D721Med (cell line): ENCODE data around the gene VPS26C.

Experiments
- DNase-seq: peaks from one replicate; pipeline ENCODE4 v3.0.0; 2011; ENCODE audit warnings: low spot score; ENCODE audit not compliant: insufficient read length
- FAIRE-seq: peaks from 2 replicates; lab custom pipeline; 2011; peaks lifted over from hg19 to GRCh38; lab: Jason Lieb, UNC
- TF ChIP-seq, protein P1 (sequence below): IDR thresholded peaks from 2 replicates; pipeline ENCODE4 v1.5.1; 2012; ENCODE audit warnings: mild to moderate bottlenecking, control low read depth; ENCODE audit not compliant: insufficient read depth; ENCODE audit errors: missing control alignments

VPS26C gene

DNA sequence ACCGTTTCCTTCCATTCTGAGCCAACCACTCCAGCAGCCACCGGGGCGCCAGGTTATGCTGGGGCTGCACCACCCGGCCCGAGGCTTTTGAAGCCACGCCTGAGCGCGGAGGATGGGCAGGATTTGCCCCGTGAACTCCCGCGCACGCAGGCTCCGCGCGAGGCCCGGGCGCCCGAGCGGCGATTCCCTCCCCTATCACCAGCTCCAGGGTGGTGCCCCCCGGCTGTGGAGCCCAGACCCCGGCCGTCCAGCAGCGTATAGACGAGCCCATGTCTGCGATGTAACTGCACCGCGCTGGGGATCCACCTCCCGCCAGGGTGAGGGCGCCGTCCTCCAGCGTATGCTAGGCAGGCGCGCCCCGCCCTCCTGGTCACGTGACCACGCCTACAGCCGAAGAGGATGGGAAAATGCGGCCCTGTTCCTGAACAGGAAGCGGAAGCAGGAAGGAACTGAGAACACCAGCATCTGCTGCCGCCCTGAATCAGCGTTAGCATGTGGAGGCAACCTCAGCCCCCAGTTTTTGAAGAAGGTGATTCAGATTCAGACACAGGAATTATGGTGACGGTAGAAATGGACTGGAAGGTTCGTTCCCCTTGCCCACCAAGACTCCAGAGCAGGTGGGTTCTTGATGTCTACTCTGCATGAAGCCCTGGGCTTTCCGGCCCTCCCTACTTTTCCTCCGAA lies 46.0 kb downstream of the VPS26C start:
- TF ChIP-seq, protein P1, sequence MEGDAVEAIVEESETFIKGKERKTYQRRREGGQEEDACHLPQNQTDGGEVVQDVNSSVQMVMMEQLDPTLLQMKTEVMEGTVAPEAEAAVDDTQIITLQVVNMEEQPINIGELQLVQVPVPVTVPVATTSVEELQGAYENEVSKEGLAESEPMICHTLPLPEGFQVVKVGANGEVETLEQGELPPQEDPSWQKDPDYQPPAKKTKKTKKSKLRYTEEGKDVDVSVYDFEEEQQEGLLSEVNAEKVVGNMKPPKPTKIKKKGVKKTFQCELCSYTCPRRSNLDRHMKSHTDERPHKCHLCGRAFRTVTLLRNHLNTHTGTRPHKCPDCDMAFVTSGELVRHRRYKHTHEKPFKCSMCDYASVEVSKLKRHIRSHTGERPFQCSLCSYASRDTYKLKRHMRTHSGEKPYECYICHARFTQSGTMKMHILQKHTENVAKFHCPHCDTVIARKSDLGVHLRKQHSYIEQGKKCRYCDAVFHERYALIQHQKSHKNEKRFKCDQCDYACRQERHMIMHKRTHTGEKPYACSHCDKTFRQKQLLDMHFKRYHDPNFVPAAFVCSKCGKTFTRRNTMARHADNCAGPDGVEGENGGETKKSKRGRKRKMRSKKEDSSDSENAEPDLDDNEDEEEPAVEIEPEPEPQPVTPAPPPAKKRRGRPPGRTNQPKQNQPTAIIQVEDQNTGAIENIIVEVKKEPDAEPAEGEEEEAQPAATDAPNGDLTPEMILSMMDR, result peak; percentile 63
- no peak for FAIRE-seq

DNA sequence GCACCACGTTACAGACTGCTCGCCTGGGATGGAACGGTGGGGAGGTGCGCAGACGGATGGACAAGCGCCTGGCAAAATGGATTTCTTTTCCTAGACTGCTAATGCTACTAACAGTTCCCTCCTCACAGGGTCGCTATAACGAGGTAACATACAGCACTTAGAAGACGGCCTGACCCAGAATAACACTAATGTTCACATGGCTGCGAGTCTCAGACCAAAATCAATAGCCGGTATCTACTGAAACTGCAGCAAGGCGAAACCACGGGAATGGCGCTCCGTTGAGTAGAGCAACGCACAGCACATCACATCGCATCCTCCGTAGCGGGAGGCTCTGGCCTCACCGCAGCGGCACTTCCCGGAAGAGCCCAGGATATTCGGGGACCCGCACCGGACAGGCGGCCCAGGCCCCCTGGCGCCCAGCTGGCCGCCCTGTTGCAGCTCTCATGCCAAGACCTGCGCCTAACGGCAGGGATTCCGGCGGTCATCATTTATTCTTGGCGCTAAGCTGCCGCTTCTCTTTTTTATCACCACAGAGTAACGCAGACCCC lies 46.6 kb downstream of the VPS26C start:
- TF ChIP-seq, protein P1, result no peak
- FAIRE-seq (no peak), DNase-seq (no peak)

More for the DNA sequence above, 46.0 kb downstream of the VPS26C start:
- peak; percentile 83 for DNase-seq

DNA sequence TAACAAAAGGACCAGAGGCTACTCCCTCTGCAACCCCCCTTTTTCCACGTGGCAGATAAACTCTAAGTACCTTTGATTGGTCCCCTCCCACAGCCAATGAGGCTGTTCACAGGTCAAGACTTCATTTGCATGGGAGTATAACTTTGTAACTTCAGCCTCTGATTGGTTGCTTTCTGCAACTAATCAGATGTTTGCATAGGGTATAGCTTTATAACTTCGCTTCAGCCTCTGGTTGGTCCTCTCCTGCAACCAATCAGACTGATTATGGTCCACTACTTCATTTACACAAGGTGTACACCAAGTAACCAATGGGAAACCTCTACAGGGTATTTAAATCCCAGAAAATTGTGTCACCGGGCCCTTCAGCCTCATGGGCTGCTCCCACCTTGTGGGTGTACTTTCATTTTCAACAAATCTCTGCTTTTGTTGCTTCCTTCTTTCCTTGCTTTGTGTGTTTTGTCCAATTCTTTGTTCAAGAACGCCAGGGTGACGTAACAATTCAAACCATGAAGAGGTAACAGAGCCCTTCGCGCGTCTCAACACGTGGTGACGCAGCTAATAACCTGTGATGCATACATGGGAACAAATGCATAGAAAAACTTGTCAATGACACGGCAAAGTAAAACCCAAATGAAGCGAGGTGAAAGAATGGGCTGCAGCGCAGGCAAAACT lies 47.2 kb downstream of the VPS26C start:
- DNase-seq (no peak), FAIRE-seq (no peak)
- TF ChIP-seq, protein P1, result no peak

DNA sequence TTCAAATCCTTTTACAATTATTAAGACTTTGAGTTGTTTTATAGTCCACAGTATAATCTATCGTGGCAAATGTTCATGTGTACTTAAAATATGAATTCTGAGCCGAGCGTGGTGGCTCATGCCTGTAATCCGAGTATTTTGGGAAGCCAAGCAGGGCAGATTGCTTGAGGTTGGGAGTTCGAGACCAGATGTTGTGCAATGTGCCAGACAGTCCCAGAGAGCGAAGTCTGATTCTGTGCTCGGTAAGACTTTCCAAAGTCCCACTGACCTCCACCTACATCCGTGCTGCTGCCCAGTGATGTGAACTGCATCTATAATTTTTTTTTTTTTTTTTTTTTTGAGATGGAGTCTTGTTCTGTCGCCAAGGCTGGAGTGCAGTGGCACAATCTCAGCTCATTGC lies 52.2 kb downstream of the VPS26C start:
- FAIRE-seq (no peak), DNase-seq (no peak)
- TF ChIP-seq, protein P1, result no peak

DNA sequence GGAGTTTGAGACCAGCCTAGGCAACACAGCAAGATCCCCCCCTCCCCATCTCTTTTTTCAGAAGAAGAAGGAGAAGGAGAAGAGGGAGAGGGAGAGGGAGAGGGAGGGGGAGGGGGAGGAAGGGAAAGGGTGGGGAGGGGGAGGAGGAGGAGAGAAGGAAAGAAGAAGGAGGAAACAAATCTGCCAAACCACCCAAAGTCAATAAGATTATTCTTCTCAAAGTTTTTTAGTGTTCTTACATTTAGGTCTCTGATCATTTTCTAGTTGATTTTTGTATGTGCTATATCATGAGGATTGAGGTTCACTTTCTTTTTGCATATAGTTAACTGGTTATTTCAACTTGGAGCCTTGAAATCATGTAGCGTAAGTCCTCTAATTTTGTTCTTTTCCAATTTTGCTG lies 56.3 kb downstream of the VPS26C start:
- FAIRE-seq (no peak), DNase-seq (no peak)
- TF ChIP-seq, protein P1, result no peak

DNA sequence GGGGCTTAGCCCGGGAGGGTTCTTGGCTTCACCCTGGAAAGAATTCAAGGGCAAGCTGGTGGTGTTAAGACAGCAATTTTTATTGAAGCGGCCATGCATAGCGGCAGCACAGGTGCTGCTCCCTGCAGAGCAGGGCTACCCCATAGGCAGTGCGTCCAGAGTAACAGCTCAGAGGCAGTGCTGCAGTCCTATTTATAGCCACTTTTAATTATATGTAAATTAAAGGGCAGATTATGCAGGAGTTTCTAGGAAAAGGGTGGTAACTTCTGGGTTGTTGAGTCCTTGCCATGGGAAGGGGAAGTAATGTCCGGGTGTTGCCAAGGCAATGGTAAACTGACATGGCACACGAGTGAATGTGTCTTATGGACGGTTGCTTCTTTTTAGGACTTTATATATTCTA lies 57.0 kb downstream of the VPS26C start:
- TF ChIP-seq, protein P1, result no peak
- no peak for FAIRE-seq
- DNase-seq, result no peak
